HEK293 (cell line): Measurements from ENCODE around the gene ASPRV1.

Source experiments
- CTCF ChIA-PET: fragments of 350-600 bp; formaldehyde crosslinking; extraction: SDS; loops from one replicate; lab custom pipeline; 2021; ENCODE audit warnings: antibody characterized with exemption; lab: Yijun Ruan, JAX
- POLR2A ChIA-PET: fragments of 300-600 bp; formaldehyde crosslinking; extraction: SDS; loops from one replicate; lab custom pipeline; 2020; ENCODE audit warnings: antibody characterized with exemption, inconsistent platforms; lab: Yijun Ruan, JAX
- H3K27ac ChIP-seq: fragments of 200-500 bp; sonication (Bioruptor generic); 2 replicates; pipeline ENCODE4 v1.5.1; 2014; ENCODE audit warnings: low read depth, low read length, control low read depth, inconsistent platforms; ENCODE audit errors: extremely low read depth
- H3K36me3 ChIP-seq, 2 experiments: fragments of 200-500 bp in 1 of 2; sonication (Bioruptor generic) in 1 of 2; 1 replicate in 1 of 2; 2 replicates in 1 of 2; pipeline ENCODE4 v1.5.1; 2014 to 2017; ENCODE audit warnings: inconsistent platforms in 2 of 2, low read length in 2 of 2; ENCODE audit not compliant: control insufficient read depth in 2 of 2, insufficient read depth in 1 of 2
- H3K4me1 ChIP-seq: fragments of 200-500 bp; sonication (Bioruptor generic); 2 replicates; pipeline ENCODE4 v1.5.1; 2014; ENCODE audit warnings: mild to moderate bottlenecking, low read length, inconsistent platforms; ENCODE audit not compliant: control insufficient read depth, insufficient read depth
- H3K4me3 ChIP-seq: 2 replicates; pipeline ENCODE4 v1.5.1; 2011; ENCODE audit warnings: low read depth, mild to moderate bottlenecking, control low read depth, low read length, moderate library complexity
- H3K9me3 ChIP-seq: fragments of 200-500 bp; sonication (Bioruptor generic); 2 replicates; pipeline ENCODE4 v1.5.1; 2014; ENCODE audit warnings: low read depth, low read length, inconsistent platforms; ENCODE audit not compliant: control insufficient read depth, insufficient read depth
- ELK4 ChIP-seq: IDR thresholded peaks from 2 replicates; pipeline ENCODE4 v1.6.1; 2011; ENCODE audit warnings: mild to moderate bottlenecking, low read depth, low read length, borderline replicate concordance
- FEZF1 ChIP-seq: fragments of 450-650 bp; formaldehyde crosslinking; IDR thresholded peaks from 2 replicates; pipeline ENCODE4 v1.5.1; 2016; ENCODE audit warnings: missing biosample characterization, missing genetic modification characterization
- KLF8 ChIP-seq: fragments of 450-650 bp; formaldehyde crosslinking; IDR thresholded peaks from 2 replicates; pipeline ENCODE4 v1.5.1; 2016; ENCODE audit warnings: missing biosample characterization, missing genetic modification characterization
- RBAK ChIP-seq: fragments of 450-650 bp; formaldehyde crosslinking; IDR thresholded peaks from 2 replicates; pipeline ENCODE4 v1.5.1; 2016; ENCODE audit warnings: missing biosample characterization, missing genetic modification characterization
- SALL2 ChIP-seq: fragments of 450-650 bp; formaldehyde crosslinking; IDR thresholded peaks from 2 replicates; pipeline ENCODE4 v1.5.0; 2017; ENCODE audit warnings: missing biosample characterization, mild to moderate bottlenecking, missing genetic modification characterization, borderline replicate concordance
- SP3 ChIP-seq: fragments of 450-650 bp; formaldehyde crosslinking; IDR thresholded peaks from 2 replicates; pipeline ENCODE4 v1.5.1; 2016; ENCODE audit warnings: missing biosample characterization, missing genetic modification characterization
- TSHZ1 ChIP-seq: fragments of 450-650 bp; formaldehyde crosslinking; IDR thresholded peaks from 2 replicates; pipeline ENCODE4 v1.5.1; 2016; ENCODE audit warnings: missing biosample characterization, missing genetic modification characterization, borderline replicate concordance
- YY2 ChIP-seq: fragments of 450-650 bp; formaldehyde crosslinking; IDR thresholded peaks from 2 replicates; pipeline ENCODE4 v1.5.1; 2016; ENCODE audit warnings: missing biosample characterization, missing genetic modification characterization
- ZNF132 ChIP-seq: fragments of 450-650 bp; formaldehyde crosslinking; IDR thresholded peaks from 2 replicates; pipeline ENCODE4 v1.5.1; 2017; ENCODE audit warnings: missing biosample characterization, missing genetic modification characterization, borderline replicate concordance
- ZNF140 ChIP-seq: fragments of 450-650 bp; formaldehyde crosslinking; IDR thresholded peaks from 2 replicates; pipeline ENCODE4 v1.5.1; 2016; ENCODE audit warnings: missing biosample characterization, missing genetic modification characterization
- ZNF174 ChIP-seq: fragments of 450-650 bp; formaldehyde crosslinking; IDR thresholded peaks from 2 replicates; pipeline ENCODE4 v1.5.0; 2017; ENCODE audit warnings: missing biosample characterization, mild to moderate bottlenecking, missing genetic modification characterization
- ZNF214 ChIP-seq: fragments of 450-650 bp; formaldehyde crosslinking; IDR thresholded peaks from 2 replicates; pipeline ENCODE4 v1.5.1; 2017; ENCODE audit warnings: missing biosample characterization, mild to moderate bottlenecking, missing genetic modification characterization, borderline replicate concordance
- ZNF391 ChIP-seq: fragments of 450-650 bp; formaldehyde crosslinking; IDR thresholded peaks from 2 replicates; pipeline ENCODE4 v1.5.1; 2016; ENCODE audit warnings: low read depth, missing biosample characterization, missing genetic modification characterization, borderline replicate concordance
- ZNF394 ChIP-seq: fragments of 450-650 bp; formaldehyde crosslinking; IDR thresholded peaks from 2 replicates; pipeline ENCODE4 v1.5.1; 2016; ENCODE audit warnings: missing biosample characterization, missing genetic modification characterization, mild to moderate bottlenecking, moderate library complexity, borderline replicate concordance
- ZNF521 ChIP-seq: fragments of 450-650 bp; formaldehyde crosslinking; IDR thresholded peaks from 2 replicates; pipeline ENCODE4 v1.5.1; 2017; ENCODE audit warnings: missing biosample characterization, mild to moderate bottlenecking, missing genetic modification characterization
- ZNF610 ChIP-seq: fragments of 450-650 bp; formaldehyde crosslinking; IDR thresholded peaks from 2 replicates; pipeline ENCODE4 v1.5.1; 2016; ENCODE audit warnings: missing biosample characterization, missing genetic modification characterization, borderline replicate concordance
- ZNF629 ChIP-seq: fragments of 450-650 bp; formaldehyde crosslinking; IDR thresholded peaks from 2 replicates; pipeline ENCODE4 v1.5.1; 2017; ENCODE audit warnings: missing biosample characterization, missing genetic modification characterization
- ZNF660 ChIP-seq: fragments of 450-650 bp; IDR thresholded peaks from 2 replicates; pipeline ENCODE4 v1.5.1; 2018; ENCODE audit warnings: missing biosample characterization, mild to moderate bottlenecking, missing genetic modification characterization
- ZNF707 ChIP-seq: fragments of 450-650 bp; formaldehyde crosslinking; IDR thresholded peaks from 2 replicates; pipeline ENCODE4 v1.5.1; 2016; ENCODE audit warnings: missing biosample characterization, missing genetic modification characterization
- TF ChIP-seq, protein P1 (sequence below): fragments of 450-650 bp; formaldehyde crosslinking; IDR thresholded peaks from 2 replicates; pipeline ENCODE4 v1.5.1; 2016; ENCODE audit warnings: missing biosample characterization, missing genetic modification characterization
- TF ChIP-seq, protein P2 (sequence below): fragments of 450-650 bp; formaldehyde crosslinking; IDR thresholded peaks from 2 replicates; pipeline ENCODE4 v1.5.1; 2016; ENCODE audit warnings: missing biosample characterization, missing genetic modification characterization
- TF ChIP-seq, protein P3 (sequence below): fragments of 450-650 bp; formaldehyde crosslinking; IDR thresholded peaks from 2 replicates; pipeline ENCODE4 v1.5.1; 2016; ENCODE audit warnings: missing biosample characterization, missing genetic modification characterization

The ASPRV1 gene

GRCh38 chr2:69977906-69978482 lies 16.6 kb upstream of the ASPRV1 start:
- no peaks in the 10 kb centered on the region for H3K9me3 ChIP-seq
- no peaks in the 10 kb centered on the region for H3K4me1 ChIP-seq
- no peak overlapping the region for H3K27ac ChIP-seq
- TF ChIP-seq FEZF1 (no peak), ZNF521 (tag by site-specific recombination) (no peak), ZNF707 (tag by site-specific recombination) (no peak), ZNF629 (no peak), ZNF132 (tag by site-specific recombination) (no peak)
- TF ChIP-seq, protein P1, sequence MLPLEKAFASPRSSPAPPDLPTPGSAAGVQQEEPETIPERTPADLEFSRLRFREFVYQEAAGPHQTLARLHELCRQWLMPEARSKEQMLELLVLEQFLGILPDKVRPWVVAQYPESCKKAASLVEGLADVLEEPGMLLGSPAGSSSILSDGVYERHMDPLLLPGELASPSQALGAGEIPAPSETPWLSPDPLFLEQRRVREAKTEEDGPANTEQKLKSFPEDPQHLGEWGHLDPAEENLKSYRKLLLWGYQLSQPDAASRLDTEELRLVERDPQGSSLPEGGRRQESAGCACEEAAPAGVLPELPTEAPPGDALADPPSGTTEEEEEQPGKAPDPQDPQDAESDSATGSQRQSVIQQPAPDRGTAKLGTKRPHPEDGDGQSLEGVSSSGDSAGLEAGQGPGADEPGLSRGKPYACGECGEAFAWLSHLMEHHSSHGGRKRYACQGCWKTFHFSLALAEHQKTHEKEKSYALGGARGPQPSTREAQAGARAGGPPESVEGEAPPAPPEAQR (tag by site-specific recombination) = no peak
- TF ChIP-seq, protein P2, sequence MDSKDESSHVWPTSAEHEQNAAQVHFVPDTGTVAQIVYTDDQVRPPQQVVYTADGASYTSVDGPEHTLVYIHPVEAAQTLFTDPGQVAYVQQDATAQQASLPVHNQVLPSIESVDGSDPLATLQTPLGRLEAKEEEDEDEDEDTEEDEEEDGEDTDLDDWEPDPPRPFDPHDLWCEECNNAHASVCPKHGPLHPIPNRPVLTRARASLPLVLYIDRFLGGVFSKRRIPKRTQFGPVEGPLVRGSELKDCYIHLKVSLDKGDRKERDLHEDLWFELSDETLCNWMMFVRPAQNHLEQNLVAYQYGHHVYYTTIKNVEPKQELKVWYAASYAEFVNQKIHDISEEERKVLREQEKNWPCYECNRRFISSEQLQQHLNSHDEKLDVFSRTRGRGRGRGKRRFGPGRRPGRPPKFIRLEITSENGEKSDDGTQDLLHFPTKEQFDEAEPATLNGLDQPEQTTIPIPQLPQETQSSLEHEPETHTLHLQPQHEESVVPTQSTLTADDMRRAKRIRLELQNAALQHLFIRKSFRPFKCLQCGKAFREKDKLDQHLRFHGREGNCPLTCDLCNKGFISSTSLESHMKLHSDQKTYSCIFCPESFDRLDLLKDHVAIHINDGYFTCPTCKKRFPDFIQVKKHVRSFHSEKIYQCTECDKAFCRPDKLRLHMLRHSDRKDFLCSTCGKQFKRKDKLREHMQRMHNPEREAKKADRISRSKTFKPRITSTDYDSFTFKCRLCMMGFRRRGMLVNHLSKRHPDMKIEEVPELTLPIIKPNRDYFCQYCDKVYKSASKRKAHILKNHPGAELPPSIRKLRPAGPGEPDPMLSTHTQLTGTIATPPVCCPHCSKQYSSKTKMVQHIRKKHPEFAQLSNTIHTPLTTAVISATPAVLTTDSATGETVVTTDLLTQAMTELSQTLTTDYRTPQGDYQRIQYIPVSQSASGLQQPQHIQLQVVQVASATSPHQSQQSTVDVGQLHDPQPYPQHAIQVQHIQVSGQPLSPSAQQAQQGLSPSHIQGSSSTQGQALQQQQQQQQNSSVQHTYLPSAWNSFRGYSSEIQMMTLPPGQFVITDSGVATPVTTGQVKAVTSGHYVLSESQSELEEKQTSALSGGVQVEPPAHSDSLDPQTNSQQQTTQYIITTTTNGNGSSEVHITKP (tag by site-specific recombination) = no peak
- H3K4me3 ChIP-seq = no peak overlapping the region
- no peaks in the 10 kb centered on the region for H3K36me3 ChIP-seq
- ChIA-PET CTCF (no interaction called here), POLR2A (no interaction called here)

- H3K4me1 ChIP-seq = no peaks in the 10 kb centered on the region
- CTCF ChIA-PET = no interaction called here
Observed at GRCh38 chr2:69977186-69977585, 15.8 kb upstream of the ASPRV1 start.

More at GRCh38 chr2:69977186-69977585, 15.8 kb upstream of the ASPRV1 start:
- TF ChIP-seq SP3 (no peak), RBAK (tag by site-specific recombination) (no peak), ZNF140 (tag by site-specific recombination) (no peak), ZNF174 (no peak), ZNF132 (tag by site-specific recombination) (no peak), SALL2 (tag by site-specific recombination) (no peak), ZNF660 (no peak), TSHZ1 (tag by site-specific recombination) (no peak), ELK4 (no peak), KLF8 (no peak), ZNF391 (no peak), ZNF610 (no peak), ZNF394 (tag by site-specific recombination) (no peak), ZNF214 (tag by site-specific recombination) (no peak), YY2 (tag by site-specific recombination) (no peak)
- TF ChIP-seq, protein P1 (tag by site-specific recombination) = no peak
- TF ChIP-seq, protein P3, sequence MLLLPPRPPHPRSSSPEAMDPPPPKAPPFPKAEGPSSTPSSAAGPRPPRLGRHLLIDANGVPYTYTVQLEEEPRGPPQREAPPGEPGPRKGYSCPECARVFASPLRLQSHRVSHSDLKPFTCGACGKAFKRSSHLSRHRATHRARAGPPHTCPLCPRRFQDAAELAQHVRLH (tag by site-specific recombination) = no peak
- H3K36me3 ChIP-seq = no peaks in the 10 kb centered on the region
- no peak overlapping the region for H3K4me3 ChIP-seq
- POLR2A ChIA-PET = no interaction called here
- no peaks in the 10 kb centered on the region for H3K9me3 ChIP-seq
- H3K27ac ChIP-seq = no peak overlapping the region
